HEK293 (cell line): ENCODE measurements around the gene FOXP4.

Experiments
- CTCF ChIA-PET: fragments of 350-600 bp; formaldehyde crosslinking; extraction: SDS; loops from one replicate; lab custom pipeline; 2021; ENCODE audit warnings: antibody characterized with exemption; lab: Yijun Ruan, JAX
- POLR2A ChIA-PET: fragments of 300-600 bp; formaldehyde crosslinking; extraction: SDS; loops from one replicate; lab custom pipeline; 2020; ENCODE audit warnings: antibody characterized with exemption, inconsistent platforms; lab: Yijun Ruan, JAX
- H3K27ac ChIP-seq: fragments of 200-500 bp; sonication (Bioruptor generic); 2 replicates; pipeline ENCODE4 v1.5.1; 2014; ENCODE audit warnings: low read depth, low read length, control low read depth, inconsistent platforms; ENCODE audit errors: extremely low read depth
- H3K36me3 ChIP-seq, 2 experiments: fragments of 200-500 bp in 1 of 2; sonication (Bioruptor generic) in 1 of 2; 1 replicate in 1 of 2; 2 replicates in 1 of 2; pipeline ENCODE4 v1.5.1; 2014 to 2017; ENCODE audit warnings: inconsistent platforms in 2 of 2, low read length in 2 of 2; ENCODE audit not compliant: control insufficient read depth in 2 of 2, insufficient read depth in 1 of 2
- H3K4me1 ChIP-seq: fragments of 200-500 bp; sonication (Bioruptor generic); 2 replicates; pipeline ENCODE4 v1.5.1; 2014; ENCODE audit warnings: mild to moderate bottlenecking, low read length, inconsistent platforms; ENCODE audit not compliant: control insufficient read depth, insufficient read depth
- H3K4me3 ChIP-seq: 2 replicates; pipeline ENCODE4 v1.5.1; 2011; ENCODE audit warnings: low read depth, mild to moderate bottlenecking, control low read depth, low read length, moderate library complexity
- H3K9me3 ChIP-seq: fragments of 200-500 bp; sonication (Bioruptor generic); 2 replicates; pipeline ENCODE4 v1.5.1; 2014; ENCODE audit warnings: low read depth, low read length, inconsistent platforms; ENCODE audit not compliant: control insufficient read depth, insufficient read depth
- GLIS1 ChIP-seq: fragments of 450-650 bp; formaldehyde crosslinking; IDR thresholded peaks from 2 replicates; pipeline ENCODE4 v1.5.1; 2016; ENCODE audit warnings: missing biosample characterization, missing genetic modification characterization
- INSM2 ChIP-seq: fragments of 450-650 bp; formaldehyde crosslinking; IDR thresholded peaks from 2 replicates; pipeline ENCODE4 v1.5.1; 2016; ENCODE audit warnings: missing biosample characterization, missing genetic modification characterization
- ZBTB49 ChIP-seq: fragments of 450-650 bp; formaldehyde crosslinking; IDR thresholded peaks from 2 replicates; pipeline ENCODE4 v1.5.1; 2016; ENCODE audit warnings: missing biosample characterization, missing genetic modification characterization, low read depth
- ZFP3 ChIP-seq: fragments of 450-650 bp; formaldehyde crosslinking; IDR thresholded peaks from 2 replicates; pipeline ENCODE4 v1.5.1; 2016; ENCODE audit warnings: low read depth, missing biosample characterization, missing genetic modification characterization
- ZIC2 ChIP-seq: fragments of 450-650 bp; formaldehyde crosslinking; IDR thresholded peaks from 2 replicates; pipeline ENCODE4 v1.5.1; 2016; ENCODE audit warnings: missing biosample characterization, missing genetic modification characterization
- ZNF2 ChIP-seq: fragments of 450-650 bp; formaldehyde crosslinking; IDR thresholded peaks from 2 replicates; pipeline ENCODE4 v1.5.1; 2016; ENCODE audit warnings: missing biosample characterization, missing genetic modification characterization
- ZNF280C ChIP-seq: fragments of 450-650 bp; formaldehyde crosslinking; IDR thresholded peaks from 2 replicates; pipeline ENCODE4 v1.5.1; 2016; ENCODE audit warnings: missing biosample characterization, missing genetic modification characterization
- ZNF350 ChIP-seq: fragments of 450-650 bp; formaldehyde crosslinking; IDR thresholded peaks from 2 replicates; pipeline ENCODE4 v1.5.0; 2017; ENCODE audit warnings: missing biosample characterization, mild to moderate bottlenecking, missing genetic modification characterization
- ZNF362 ChIP-seq: fragments of 450-650 bp; formaldehyde crosslinking; IDR thresholded peaks from 2 replicates; pipeline ENCODE4 v1.5.1; 2016; ENCODE audit warnings: missing biosample characterization, missing genetic modification characterization
- ZNF366 ChIP-seq: fragments of 450-650 bp; formaldehyde crosslinking; conservative IDR thresholded peaks from 2 replicates; pipeline ENCODE4 v1.5.1; 2016; ENCODE audit warnings: missing biosample characterization, missing genetic modification characterization
- ZNF501 ChIP-seq: fragments of 450-650 bp; formaldehyde crosslinking; IDR thresholded peaks from 2 replicates; pipeline ENCODE4 v1.5.1; 2016; ENCODE audit warnings: missing biosample characterization, missing genetic modification characterization
- ZNF621 ChIP-seq: fragments of 450-650 bp; formaldehyde crosslinking; IDR thresholded peaks from 2 replicates; pipeline ENCODE4 v1.5.1; 2017; ENCODE audit warnings: missing biosample characterization, missing genetic modification characterization
- ZNF623 ChIP-seq: fragments of 450-650 bp; formaldehyde crosslinking; IDR thresholded peaks from 2 replicates; pipeline ENCODE4 v1.5.1; 2016; ENCODE audit warnings: missing biosample characterization, missing genetic modification characterization
- ZNF707 ChIP-seq: fragments of 450-650 bp; formaldehyde crosslinking; IDR thresholded peaks from 2 replicates; pipeline ENCODE4 v1.5.1; 2016; ENCODE audit warnings: missing biosample characterization, missing genetic modification characterization
- ZNF785 ChIP-seq: fragments of 450-650 bp; formaldehyde crosslinking; IDR thresholded peaks from 2 replicates; pipeline ENCODE4 v1.5.1; 2016; ENCODE audit warnings: missing biosample characterization, missing genetic modification characterization
- ZNF837 ChIP-seq: fragments of 450-650 bp; formaldehyde crosslinking; IDR thresholded peaks from 2 replicates; pipeline ENCODE4 v1.5.1; 2016; ENCODE audit warnings: missing biosample characterization, missing genetic modification characterization
- ZSCAN16 ChIP-seq: fragments of 450-650 bp; formaldehyde crosslinking; IDR thresholded peaks from 2 replicates; pipeline ENCODE4 v1.5.1; 2016; ENCODE audit warnings: missing biosample characterization, missing genetic modification characterization
- ZSCAN23 ChIP-seq: fragments of 450-650 bp; formaldehyde crosslinking; IDR thresholded peaks from 2 replicates; pipeline ENCODE4 v1.5.1; 2016; ENCODE audit warnings: missing biosample characterization, missing genetic modification characterization

Gene FOXP4

GRCh38 chr6:41573985-41574384, 27.8 kb downstream of the FOXP4 start:
- H3K4me3 ChIP-seq = no peak overlapping the region
- no peaks in the 10 kb centered on the region for H3K9me3 ChIP-seq
- CTCF ChIA-PET = no interaction called here
- TF ChIP-seq ZNF362 (no peak), ZNF350 (tag by site-specific recombination) (no peak), ZNF837 (tag by site-specific recombination) (no peak), ZNF501 (no peak), ZNF621 (tag by site-specific recombination) (no peak), ZFP3 (tag by site-specific recombination) (no peak), ZNF623 (no peak), ZNF785 (no peak), ZNF366 (tag by site-specific recombination) (no peak), ZNF280C (tag by site-specific recombination) (no peak), ZNF2 (tag by site-specific recombination) (no peak), ZSCAN16 (tag by site-specific recombination) (no peak), ZNF707 (tag by site-specific recombination) (no peak)
- TF ChIP-seq, all 188 proteins: peak for 0
- POLR2A ChIA-PET = no interaction called here
- H3K36me3 ChIP-seq = peaks cover 0 to 40% of the 10 kb centered on the region in 2 experiments; a peak in 2 of 3 replicates
- H3K27ac ChIP-seq = no peak overlapping the region
- peaks cover 38% of the 10 kb centered on the region for H3K4me1 ChIP-seq

GRCh38 chr6:41575598-41575997, 29.4 kb downstream of the FOXP4 start:
- Histone ChIP-seq H3K36me3 (peaks cover 4 to 39% of the 10 kb centered on the region in 2 experiments; a peak in 2 of 3 replicates), H3K9me3 (no peaks in the 10 kb centered on the region)
- POLR2A ChIA-PET = no interaction called here
- TF ChIP-seq GLIS1 (tag by site-specific recombination) (peak; percentile 40; the same call in 1 of the 2 replicates), ZIC2 (tag by site-specific recombination) (peak; percentile 58), ZBTB49 (no peak), INSM2 (tag by site-specific recombination) (no peak), ZSCAN23 (tag by site-specific recombination) (no peak)
- TF ChIP-seq, all 188 proteins: peak for 2
- peaks cover 40% of the 10 kb centered on the region for H3K4me1 ChIP-seq
- no peak overlapping the region for H3K27ac ChIP-seq
- no peak overlapping the region for H3K4me3 ChIP-seq
- CTCF ChIA-PET = no interaction called here
